IMR-90 (cell line): ENCODE results near the gene COX5B. TPM values are rescaled to one million over a fixed set of nuclear protein-coding genes. Genes with fewer than 3 reads are reported as not detected.

Experiments
- ATAC-seq: fragments of 200-7000 bp; cut with Tn5 transposase; 2 replicates; pipeline ENCODE4 v1.9.1; 2020; ENCODE audit warnings: low read depth, mild to moderate bottlenecking, moderate library complexity
- BruUV-seq: library from RNA; stranded (reverse); fragments of 400-500 nt; replicated peaks from 2 replicates; lab custom pipeline; 2021; lab: Mats Ljungman, UMichigan
- CTCF ChIA-PET: fragments of 300-600 bp; formaldehyde crosslinking; extraction: SDS; loops from one replicate; lab custom pipeline; 2021; ENCODE audit warnings: antibody characterized with exemption; lab: Yijun Ruan, JAX
- POLR2A ChIA-PET: fragments of 300-600 bp; sonication (Branson Sonifier 250); formaldehyde crosslinking; loops from one replicate; lab custom pipeline; 2022; ENCODE audit warnings: antibody characterized with exemption; ENCODE audit not compliant: unreplicated experiment; lab: Charles Lee
- DNase-seq: peaks from one replicate; pipeline ENCODE4 v3.0.0; 2013
- H2AFZ ChIP-seq: replicated peaks from 2 replicates; pipeline ENCODE3; 2013; ENCODE audit warnings: low read length, mild to moderate bottlenecking; ENCODE audit not compliant: poor library complexity
- H2AK5ac ChIP-seq: 2 replicates; pipeline ENCODE4 v1.6.1; 2013; ENCODE audit warnings: low read depth, low read length, inconsistent platforms
- H2AK9ac ChIP-seq: replicated peaks from 2 replicates; pipeline ENCODE3; 2013; ENCODE audit warnings: mild to moderate bottlenecking, low read depth, low read length, moderate library complexity; ENCODE audit not compliant: poor library complexity
- H2BK120ac ChIP-seq: 2 replicates; pipeline ENCODE4 v1.6.1; 2013; ENCODE audit warnings: low read depth, low read length, inconsistent platforms
- H2BK15ac ChIP-seq: 3 replicates; pipeline ENCODE4 v1.6.1; 2013; ENCODE audit warnings: low read depth, low read length, inconsistent platforms
- H2BK20ac ChIP-seq: 2 replicates; pipeline ENCODE4 v1.6.1; 2013; ENCODE audit warnings: low read depth, mild to moderate bottlenecking, inconsistent platforms, low read length, moderate library complexity
- H2BK5ac ChIP-seq: 2 replicates; pipeline ENCODE4 v1.6.1; 2013; ENCODE audit warnings: mild to moderate bottlenecking, low read depth, low read length, inconsistent platforms; ENCODE audit not compliant: poor library complexity, severe bottlenecking
- H3K14ac ChIP-seq: replicated peaks from 2 replicates; pipeline ENCODE4 v1.6.1; 2013; ENCODE audit warnings: low read depth, low read length, inconsistent platforms
- H3K18ac ChIP-seq: 2 replicates; pipeline ENCODE4 v1.6.1; 2013; ENCODE audit warnings: low read depth, low read length, control low read depth
- H3K23ac ChIP-seq: 2 replicates; pipeline ENCODE4 v1.6.1; 2013; ENCODE audit warnings: low read depth, low read length, inconsistent platforms
- H3K27ac ChIP-seq: 2 replicates; pipeline ENCODE4 v1.5.1; 2013; ENCODE audit warnings: mild to moderate bottlenecking, control low read depth, low read length; ENCODE audit not compliant: insufficient read depth
- H3K27me3 ChIP-seq: 2 replicates; pipeline ENCODE4 v1.6.1; 2013; ENCODE audit warnings: low read length; ENCODE audit not compliant: control insufficient read depth, insufficient read depth
- H3K36me3 ChIP-seq: 2 replicates; pipeline ENCODE4 v1.6.1; 2013; ENCODE audit warnings: low read length, mixed read lengths; ENCODE audit not compliant: control insufficient read depth, insufficient read depth
- H3K4ac ChIP-seq: 2 replicates; pipeline ENCODE4 v1.6.1; 2013; ENCODE audit warnings: low read depth, low read length, inconsistent platforms
- H3K4me1 ChIP-seq: 2 replicates; pipeline ENCODE4 v1.6.1; 2013; ENCODE audit warnings: low read length, mixed read lengths; ENCODE audit not compliant: control insufficient read depth, insufficient read depth
- H3K4me2 ChIP-seq: 2 replicates; pipeline ENCODE4 v1.6.1; 2013; ENCODE audit warnings: low read depth, mild to moderate bottlenecking, control low read depth, low read length, moderate library complexity
- H3K4me3 ChIP-seq: 2 replicates; pipeline ENCODE4 v1.5.1; 2013; ENCODE audit warnings: low read depth, mild to moderate bottlenecking, control low read depth, low read length, moderate library complexity; ENCODE audit not compliant: insufficient read depth
- H3K56ac ChIP-seq: 2 replicates; pipeline ENCODE4 v1.6.1; 2013; ENCODE audit warnings: low read length, inconsistent platforms; ENCODE audit not compliant: insufficient read depth; ENCODE audit errors: extremely low read depth
- H3K79me1 ChIP-seq, 2 experiments: 2 replicates each; pipeline ENCODE4 v1.6.1; 2013; ENCODE audit warnings: low read length in 2 of 2, inconsistent platforms in 1 of 2, low read depth in 1 of 2
- H3K9ac ChIP-seq: 2 replicates; pipeline ENCODE4 v1.6.1; 2013; ENCODE audit warnings: low read depth, low read length, control low read depth
- H3K9me1 ChIP-seq: 2 replicates; pipeline ENCODE4 v1.6.1; 2013; ENCODE audit warnings: low read length, inconsistent platforms; ENCODE audit not compliant: insufficient read depth
- H3K9me3 ChIP-seq: 2 replicates; pipeline ENCODE4 v1.6.1; 2013; ENCODE audit warnings: low read length; ENCODE audit not compliant: control insufficient read depth, insufficient read depth
- H4K20me1 ChIP-seq: 2 replicates; pipeline ENCODE4 v1.6.1; 2013; ENCODE audit warnings: low read length, inconsistent platforms; ENCODE audit not compliant: insufficient read depth
- H4K5ac ChIP-seq: 2 replicates; pipeline ENCODE4 v1.6.1; 2013; ENCODE audit warnings: mild to moderate bottlenecking, low read depth, low read length, control low read depth
- H4K8ac ChIP-seq, 2 experiments: 2 replicates each; pipeline ENCODE4 v1.6.1; 2013; ENCODE audit warnings: low read depth in 2 of 2, low read length in 2 of 2, control low read depth in 1 of 2, inconsistent platforms in 1 of 2
- H4K91ac ChIP-seq: 2 replicates; pipeline ENCODE4 v1.6.1; 2013; ENCODE audit warnings: low read depth, low read length, inconsistent platforms; ENCODE audit not compliant: insufficient read depth
- CEBPB ChIP-seq: IDR thresholded peaks from 2 replicates; pipeline ENCODE4 v1.6.1; 2012; ENCODE audit warnings: low read depth, low read length, improper control_type of control experiment
- FOS ChIP-seq: fragments of 150-350 bp; IDR thresholded peaks from 2 replicates; pipeline ENCODE4 v1.6.1; 2016; ENCODE audit warnings: low read depth, low read length
- MAZ ChIP-seq: IDR thresholded peaks from 2 replicates; pipeline ENCODE4 v1.6.1; 2012; ENCODE audit warnings: low read depth, mild to moderate bottlenecking, low read length, improper control_type of control experiment, moderate library complexity, borderline replicate concordance
- NFE2L2 ChIP-seq: fragments of 150-350 bp; IDR thresholded peaks from 2 replicates; pipeline ENCODE4 v1.6.1; 2016; ENCODE audit warnings: low read depth, mild to moderate bottlenecking, low read length
- POLR2A ChIP-seq: IDR thresholded peaks from 2 replicates; pipeline ENCODE4 v1.6.1; 2012; ENCODE audit warnings: mild to moderate bottlenecking, low read depth, low read length
- RCOR1 ChIP-seq: IDR thresholded peaks from 2 replicates; pipeline ENCODE4 v1.6.1; 2012; ENCODE audit warnings: mild to moderate bottlenecking, low read length, improper control_type of control experiment; ENCODE audit not compliant: insufficient replicate concordance
- SMC3 ChIP-seq: fragments of 150-350 bp; IDR thresholded peaks from 2 replicates; pipeline ENCODE4 v1.6.1; 2016; ENCODE audit warnings: low read depth, mild to moderate bottlenecking, antibody characterized with exemption, low read length, moderate library complexity
- WGBS, 2 experiments: methylation state at CpG; one replicate each; pipeline versions ENCODE4 v1.1.5 to v1.1.7; 2013; ENCODE audit warnings: missing lambda C conversion rate in 2 of 2; ENCODE audit not compliant: insufficient read length in 1 of 2; ENCODE audit errors: extremely low coverage in 2 of 2; 5-methylcytosine and 5-hydroxymethylcytosine counted together
- dilution Hi-C: fragments of 300-500 bp; cut with HindIII; formaldehyde crosslinking; loops from one replicate; pipeline ENCODE4 v1.14.3; 2018; ENCODE audit warnings: low sequenced_read_pairs; ENCODE audit not compliant: unreplicated experiment
- in situ Hi-C: fragments of 300-500 bp; cut with MboI; formaldehyde crosslinking; loops from 3 replicates; pipeline ENCODE4 v1.14.3; 2019; ENCODE audit warnings: low sequenced_read_pairs, inconsistent platforms, mixed read lengths
- intact Hi-C: fragments of 100-400 bp; cut with micrococcal nuclease; formaldehyde crosslinking; loops from 2 replicates; pipeline ENCODE4 v1.10.0; 2022
- polyA plus RNA-seq, 3 experiments: library from polyadenylated mRNA; depleted of rRNA; stranded (reverse); fragments of >200 nt; gene quantifications; 2 replicates each; pipeline ENCODE4 v1.2.3, GENCODE V29; 2012; ENCODE audit warnings: low replicate concordance in 1 of 3
- total RNA-seq: library from RNA; depleted of rRNA; stranded (reverse); fragments of >200 nt; gene quantifications from 2 replicates; pipeline ENCODE4 v1.2.3, GENCODE V29; 2012
- TF ChIP-seq, protein P1 (sequence below): fragments of 150-350 bp; IDR thresholded peaks from 2 replicates; pipeline ENCODE4 v1.6.1; 2017; ENCODE audit warnings: mild to moderate bottlenecking, antibody characterized with exemption, low read length, low read depth
- TF ChIP-seq, protein P2 (sequence below): conservative IDR thresholded peaks from 2 replicates; pipeline ENCODE4 v1.5.1; 2012; ENCODE audit warnings: mild to moderate bottlenecking, low read depth, low read length, improper control_type of control experiment

The COX5B gene
- total and polyA plus RNA-seq, 2 of the 4 experiments (the other 2 are of a cell fraction) = 140 to 272 TPM

DNA sequence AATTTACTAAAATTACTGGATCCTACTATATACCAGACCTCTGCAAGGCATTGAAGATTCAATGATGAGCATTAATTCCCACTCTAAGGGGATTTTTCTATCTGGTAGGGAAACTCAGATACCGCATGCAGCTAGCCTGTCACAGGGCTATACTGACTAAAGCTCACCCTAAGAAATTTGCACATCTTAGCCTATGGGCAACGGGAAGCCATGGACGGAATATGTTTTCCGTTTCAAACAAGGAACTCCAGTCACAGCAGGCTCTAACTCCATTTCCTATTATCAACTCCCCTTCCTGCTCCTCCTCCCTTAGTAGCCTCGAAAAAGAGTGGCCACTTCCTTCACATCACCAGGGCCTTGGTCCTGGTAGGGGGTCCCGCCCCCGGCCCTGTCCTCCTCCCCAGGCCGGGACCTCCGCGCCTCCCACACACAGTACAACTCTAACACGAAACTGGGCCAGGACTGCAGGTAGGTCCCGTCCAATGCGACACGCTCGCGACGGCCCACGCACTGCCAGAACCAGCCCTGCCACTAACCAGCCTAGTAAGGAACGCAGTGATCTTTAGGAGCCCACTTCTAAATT, 659 bp upstream of the COX5B start:
- H4K5ac ChIP-seq = peak overlapping the region; percentile 71
- H3K23ac ChIP-seq = peak overlapping the region; percentile 62; the same call in 1 of the 2 replicates
- 0 out of 2 replicates have a peak overlapping the region, but pooled peaks have one; percentile 33 for H2AK5ac ChIP-seq
- ATAC-seq (peak; percentile 45), DNase-seq (no peak)
- peak overlapping the region; percentile 85 for H3K4me2 ChIP-seq
- peak overlapping the region; percentile 33 for H2BK5ac ChIP-seq
- H3K36me3 ChIP-seq = peaks cover 15% of the 10 kb centered on the region
- peak overlapping the region; percentile 91 for H2AFZ ChIP-seq
- in situ Hi-C loops = no loop called here
- H3K9me1 ChIP-seq = no peaks in the 10 kb centered on the region
- 7% methylated on average over 9 of the region's 19 CpGs; no CpG with 5 or more reads in 1 of the 2 experiments for WGBS, 2 experiments
- peak overlapping the region; percentile 17 for H2BK120ac ChIP-seq
- ChIA-PET CTCF (interaction anchor here (1.6 kb wide), 1 partner anchor 17 kb away, joined by 3 read pairs; no protein-coding TSS in a partner anchor), POLR2A (interaction anchor here (1.9 kb wide), 1 partner anchor 18 kb away, joined by 15 read pairs; the partner anchor contains the start of gene ACTR1B)
- peak overlapping the region; percentile 37 for H3K27ac ChIP-seq
- H2BK15ac ChIP-seq = no peak overlapping the region; the same call in 2 of the 3 replicates
- intact Hi-C loops = no loop called here
- H3K56ac ChIP-seq = no peak overlapping the region
- peak overlapping the region; percentile 74 for H3K9ac ChIP-seq
- BruUV-seq = no TSS peak
- H3K4me3 ChIP-seq = peak overlapping the region; percentile 45
- peak overlapping the region; percentile 70 for H3K4ac ChIP-seq
- H3K18ac ChIP-seq = peak overlapping the region; percentile 10; the same call in 1 of the 2 replicates
- H4K8ac ChIP-seq = peak overlapping the region; percentile 92
- no peak for TF ChIP-seq FOS
- TF ChIP-seq MAZ = no peak
- TF ChIP-seq SMC3 = no peak
- TF ChIP-seq, protein P1, sequence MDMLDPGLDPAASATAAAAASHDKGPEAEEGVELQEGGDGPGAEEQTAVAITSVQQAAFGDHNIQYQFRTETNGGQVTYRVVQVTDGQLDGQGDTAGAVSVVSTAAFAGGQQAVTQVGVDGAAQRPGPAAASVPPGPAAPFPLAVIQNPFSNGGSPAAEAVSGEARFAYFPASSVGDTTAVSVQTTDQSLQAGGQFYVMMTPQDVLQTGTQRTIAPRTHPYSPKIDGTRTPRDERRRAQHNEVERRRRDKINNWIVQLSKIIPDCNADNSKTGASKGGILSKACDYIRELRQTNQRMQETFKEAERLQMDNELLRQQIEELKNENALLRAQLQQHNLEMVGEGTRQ = no peak
- TF ChIP-seq, protein P2, sequence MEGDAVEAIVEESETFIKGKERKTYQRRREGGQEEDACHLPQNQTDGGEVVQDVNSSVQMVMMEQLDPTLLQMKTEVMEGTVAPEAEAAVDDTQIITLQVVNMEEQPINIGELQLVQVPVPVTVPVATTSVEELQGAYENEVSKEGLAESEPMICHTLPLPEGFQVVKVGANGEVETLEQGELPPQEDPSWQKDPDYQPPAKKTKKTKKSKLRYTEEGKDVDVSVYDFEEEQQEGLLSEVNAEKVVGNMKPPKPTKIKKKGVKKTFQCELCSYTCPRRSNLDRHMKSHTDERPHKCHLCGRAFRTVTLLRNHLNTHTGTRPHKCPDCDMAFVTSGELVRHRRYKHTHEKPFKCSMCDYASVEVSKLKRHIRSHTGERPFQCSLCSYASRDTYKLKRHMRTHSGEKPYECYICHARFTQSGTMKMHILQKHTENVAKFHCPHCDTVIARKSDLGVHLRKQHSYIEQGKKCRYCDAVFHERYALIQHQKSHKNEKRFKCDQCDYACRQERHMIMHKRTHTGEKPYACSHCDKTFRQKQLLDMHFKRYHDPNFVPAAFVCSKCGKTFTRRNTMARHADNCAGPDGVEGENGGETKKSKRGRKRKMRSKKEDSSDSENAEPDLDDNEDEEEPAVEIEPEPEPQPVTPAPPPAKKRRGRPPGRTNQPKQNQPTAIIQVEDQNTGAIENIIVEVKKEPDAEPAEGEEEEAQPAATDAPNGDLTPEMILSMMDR = no peak
- TF ChIP-seq RCOR1 = no peak
- TF ChIP-seq CEBPB = no peak
- TF ChIP-seq NFE2L2 = no peak
- no peak for TF ChIP-seq POLR2A
- dilution Hi-C loops = no loop called here
- peaks cover 5% of the 10 kb centered on the region; the same call in 1 of the 2 replicates for H3K4me1 ChIP-seq
- H2AK9ac ChIP-seq = peak overlapping the region; percentile 62
- H3K79me1 ChIP-seq = peaks cover 13 to 20% of the 10 kb centered on the region in 2 experiments
- peak overlapping the region; percentile 26 for H4K91ac ChIP-seq
- no peaks in the 10 kb centered on the region for H3K9me3 ChIP-seq
- no peaks in the 10 kb centered on the region for H4K20me1 ChIP-seq
- no peaks in the 10 kb centered on the region for H3K27me3 ChIP-seq
- H3K14ac ChIP-seq = peak overlapping the region; percentile 51
- H2BK20ac ChIP-seq = no peak overlapping the region
